Cardiac fibroblast (primary cell): ENCODE data around the gene FXYD6.
"Not testable (repeated sequence)": the region's sequence is repeated elsewhere in the genome, so short reads cannot be mapped to it uniquely, and the experiment has no call there.

Experiments
- DNase-seq, 2 donors: peaks; one replicate each; pipeline versions ENCODE4 v3.0.0 to v3.0.0-alpha.2; 2010; ENCODE audit warnings: low read depth in 2 of 2
- H3K4me3 ChIP-seq, 2 donors: replicated peaks in 1 of 2; 1 replicate in 1 of 2; 2 replicates in 1 of 2; pipeline ENCODE4 v1.5.1; 2011; ENCODE audit warnings: low read depth in 2 of 2, low read length in 2 of 2, mild to moderate bottlenecking in 2 of 2, moderate library complexity in 1 of 2
- TF ChIP-seq, protein P1 (sequence below): IDR thresholded peaks from one replicate; pipeline ENCODE4 v1.5.1; 2011; ENCODE audit warnings: low read depth, mild to moderate bottlenecking, low read length, inconsistent platforms

Gene FXYD6

DNA sequence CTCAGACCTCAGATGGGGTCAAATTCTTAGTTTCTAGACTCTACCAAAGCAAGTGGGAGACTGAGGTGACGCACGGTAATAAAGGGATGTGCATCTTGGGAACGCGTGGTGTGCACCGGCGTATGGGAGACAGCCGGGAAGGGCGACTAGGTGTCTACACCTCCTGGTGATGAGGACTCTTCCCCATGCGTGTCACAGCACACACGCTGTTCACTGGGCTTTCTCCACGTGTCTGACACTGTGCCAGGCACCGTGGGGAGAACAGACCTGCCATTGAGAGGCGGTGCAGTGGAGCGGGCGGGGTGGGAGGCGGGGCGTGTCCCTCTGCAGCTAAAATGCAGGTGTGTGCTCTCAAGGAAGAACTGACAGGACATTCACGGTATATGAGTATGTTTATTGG, 5.3 kb downstream of the FXYD6 start:
- no peak for DNase-seq
- TF ChIP-seq, protein P1, sequence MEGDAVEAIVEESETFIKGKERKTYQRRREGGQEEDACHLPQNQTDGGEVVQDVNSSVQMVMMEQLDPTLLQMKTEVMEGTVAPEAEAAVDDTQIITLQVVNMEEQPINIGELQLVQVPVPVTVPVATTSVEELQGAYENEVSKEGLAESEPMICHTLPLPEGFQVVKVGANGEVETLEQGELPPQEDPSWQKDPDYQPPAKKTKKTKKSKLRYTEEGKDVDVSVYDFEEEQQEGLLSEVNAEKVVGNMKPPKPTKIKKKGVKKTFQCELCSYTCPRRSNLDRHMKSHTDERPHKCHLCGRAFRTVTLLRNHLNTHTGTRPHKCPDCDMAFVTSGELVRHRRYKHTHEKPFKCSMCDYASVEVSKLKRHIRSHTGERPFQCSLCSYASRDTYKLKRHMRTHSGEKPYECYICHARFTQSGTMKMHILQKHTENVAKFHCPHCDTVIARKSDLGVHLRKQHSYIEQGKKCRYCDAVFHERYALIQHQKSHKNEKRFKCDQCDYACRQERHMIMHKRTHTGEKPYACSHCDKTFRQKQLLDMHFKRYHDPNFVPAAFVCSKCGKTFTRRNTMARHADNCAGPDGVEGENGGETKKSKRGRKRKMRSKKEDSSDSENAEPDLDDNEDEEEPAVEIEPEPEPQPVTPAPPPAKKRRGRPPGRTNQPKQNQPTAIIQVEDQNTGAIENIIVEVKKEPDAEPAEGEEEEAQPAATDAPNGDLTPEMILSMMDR, result no peak

GRCh38 chr11:117870103-117870952, 6.1 kb downstream of the FXYD6 start:
- TF ChIP-seq, protein P1, result no peak
- no peak overlapping the region for H3K4me3 ChIP-seq
- no peak for DNase-seq

More for the DNA sequence above, 5.3 kb downstream of the FXYD6 start:
- H3K4me3 ChIP-seq, result no peak overlapping the region

DNA sequence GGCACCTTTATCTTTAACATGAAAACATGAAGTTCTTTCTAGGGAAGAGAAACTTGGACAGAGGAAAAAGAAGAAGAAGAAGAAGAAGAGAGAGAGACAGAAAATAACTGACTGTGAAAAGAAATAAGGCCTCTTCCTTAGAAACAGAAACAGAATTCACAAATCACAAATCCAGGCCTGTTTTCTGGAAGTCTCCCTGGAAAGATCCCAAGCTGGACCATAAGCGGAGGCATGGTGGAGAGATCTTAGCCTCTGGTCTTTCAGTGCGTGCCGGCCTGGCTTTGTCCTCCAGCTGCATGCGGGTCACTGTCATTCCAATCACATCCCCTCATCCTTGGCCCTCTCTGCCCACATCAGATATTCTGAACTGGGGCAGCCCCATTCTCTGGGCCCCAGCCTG, 6.9 kb downstream of the FXYD6 start:
- DNase-seq, result no peak
- TF ChIP-seq, protein P1, result no peak
- H3K4me3 ChIP-seq, result no peak overlapping the region

GRCh38 chr11:117868815-117869561, 7.5 kb downstream of the FXYD6 start:
- no peak for DNase-seq
- no peak overlapping the region for H3K4me3 ChIP-seq
- TF ChIP-seq, protein P1, result no peak

DNA sequence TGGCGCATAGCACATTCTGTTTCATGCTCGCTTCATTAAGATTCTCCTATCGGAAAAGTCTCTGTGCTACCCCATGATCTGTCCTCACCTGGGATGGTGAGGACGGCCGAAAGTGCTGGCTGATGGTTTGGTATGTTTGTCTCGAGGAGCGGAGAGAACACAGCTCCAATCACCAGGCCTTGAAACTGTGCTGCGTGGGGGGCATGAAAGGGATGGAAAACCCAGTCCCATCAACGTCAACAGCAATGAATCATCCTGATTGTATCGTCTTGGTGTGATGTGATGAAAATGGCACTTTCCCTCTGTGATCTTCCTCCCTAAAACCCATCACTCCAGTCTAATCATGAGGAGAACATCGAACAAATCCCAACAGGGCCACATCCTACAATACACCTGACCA, 8.4 kb downstream of the FXYD6 start:
- H3K4me3 ChIP-seq, result no peak overlapping the region
- no peak for DNase-seq
- TF ChIP-seq, protein P1, result no peak

DNA sequence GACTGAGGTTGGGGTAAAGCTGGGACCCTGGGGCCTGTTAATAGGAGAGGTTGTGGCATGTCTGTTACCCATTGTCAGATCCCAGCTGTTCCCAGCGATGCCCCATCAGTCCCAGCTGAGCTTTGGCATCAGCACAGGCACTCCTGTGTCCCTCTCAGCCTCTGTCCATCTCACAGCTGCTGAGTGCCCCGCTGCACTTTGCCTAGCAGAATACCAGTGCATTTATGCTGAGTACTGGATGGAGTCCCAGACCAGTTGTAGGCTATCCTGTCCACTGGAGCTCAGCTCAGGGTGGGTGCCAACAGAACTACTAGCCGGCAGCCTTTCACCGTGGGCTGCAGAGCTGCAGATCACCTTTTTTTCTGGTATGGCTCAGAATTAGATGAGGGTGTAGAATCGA, 9.9 kb downstream of the FXYD6 start:
- TF ChIP-seq, protein P1, result no peak
- no peak for DNase-seq
- no peak overlapping the region for H3K4me3 ChIP-seq

GRCh38 chr11:117865546-117865945, 10.9 kb downstream of the FXYD6 start:
- not testable (repeated sequence) for DNase-seq

More at GRCh38 chr11:117865546-117865945, 10.9 kb downstream of the FXYD6 start:
- H3K4me3 ChIP-seq, result not testable (repeated sequence)
